Measurements from ENCODE around the gene BANK1.
A peak's percentile ranks its signal among the peaks of the same experiment; 100 is the strongest.

Gene BANK1

DNA sequence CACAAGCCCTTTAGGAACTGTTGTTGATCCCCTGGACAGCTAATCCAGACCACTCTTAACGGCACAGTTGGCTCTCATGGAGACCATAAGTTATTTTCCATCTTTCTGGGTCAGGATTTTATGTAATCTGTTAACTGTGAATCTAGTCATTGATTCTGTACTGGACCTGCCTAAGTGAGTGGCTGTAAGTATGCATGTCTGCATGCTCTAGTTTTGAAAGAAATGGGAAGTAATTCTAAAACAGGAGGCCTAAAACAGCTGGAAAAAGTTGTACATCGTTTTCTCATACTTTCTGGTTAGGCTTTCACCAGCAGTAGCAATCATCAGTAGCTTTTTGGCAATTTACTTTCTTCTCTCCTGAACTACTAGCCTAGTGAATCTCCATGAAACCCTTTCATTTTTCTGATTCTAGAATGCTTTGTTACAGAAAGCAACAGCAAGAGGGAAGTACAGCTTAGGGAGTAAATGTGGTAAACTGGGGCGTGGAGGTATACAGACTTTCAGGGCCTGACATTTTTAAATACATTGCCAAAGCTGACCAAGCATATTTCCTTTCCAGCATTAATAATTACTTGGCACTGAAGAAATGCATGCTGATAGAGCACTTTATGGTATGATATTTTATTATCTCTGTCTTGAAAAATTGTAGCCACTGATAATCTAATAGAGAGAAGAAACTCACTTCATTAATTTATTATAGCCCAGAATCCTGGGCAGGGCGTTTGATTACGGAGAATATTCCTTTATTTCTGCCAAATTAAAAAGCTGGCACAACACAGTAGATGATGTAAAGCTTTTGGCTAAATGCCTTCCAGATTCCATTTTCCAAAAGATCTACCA, 202.7 kb downstream of the BANK1 start:
- Histone ChIP-seq H3K27me3 (ENCODE audit: insufficient read depth, low read length, poor library complexity) (no peaks in the 10 kb centered on the region), H3K4me1 (ENCODE audit: insufficient read depth, low read length) (no peaks in the 10 kb centered on the region), H4K20me1 (ENCODE audit: insufficient read depth, low read length) (no peaks in the 10 kb centered on the region), H2AFZ (ENCODE audit: low read depth, low read length) (0 out of 2 replicates have a peak overlapping the region, but pooled peaks have one; percentile 15), H3K9me3 (ENCODE audit: insufficient read depth, low read length, severe bottlenecking) (no peaks in the 10 kb centered on the region), H3K79me2 (ENCODE audit: insufficient read depth, low read length) (no peaks in the 10 kb centered on the region), H3K4me2 (ENCODE audit: insufficient read depth, low read length) (no peak overlapping the region), H3K9ac (ENCODE audit: low read depth, low read length) (no peak overlapping the region), H3K27ac (ENCODE audit: low read length) (no peak overlapping the region), H3K36me3 (ENCODE audit: insufficient read depth, low read length) (no peaks in the 10 kb centered on the region), H3K4me3 (ENCODE audit: low read depth in 1 of 2, low read length in 2 of 2) (no peak overlapping the region)
- TF ChIP-seq, protein P1, sequence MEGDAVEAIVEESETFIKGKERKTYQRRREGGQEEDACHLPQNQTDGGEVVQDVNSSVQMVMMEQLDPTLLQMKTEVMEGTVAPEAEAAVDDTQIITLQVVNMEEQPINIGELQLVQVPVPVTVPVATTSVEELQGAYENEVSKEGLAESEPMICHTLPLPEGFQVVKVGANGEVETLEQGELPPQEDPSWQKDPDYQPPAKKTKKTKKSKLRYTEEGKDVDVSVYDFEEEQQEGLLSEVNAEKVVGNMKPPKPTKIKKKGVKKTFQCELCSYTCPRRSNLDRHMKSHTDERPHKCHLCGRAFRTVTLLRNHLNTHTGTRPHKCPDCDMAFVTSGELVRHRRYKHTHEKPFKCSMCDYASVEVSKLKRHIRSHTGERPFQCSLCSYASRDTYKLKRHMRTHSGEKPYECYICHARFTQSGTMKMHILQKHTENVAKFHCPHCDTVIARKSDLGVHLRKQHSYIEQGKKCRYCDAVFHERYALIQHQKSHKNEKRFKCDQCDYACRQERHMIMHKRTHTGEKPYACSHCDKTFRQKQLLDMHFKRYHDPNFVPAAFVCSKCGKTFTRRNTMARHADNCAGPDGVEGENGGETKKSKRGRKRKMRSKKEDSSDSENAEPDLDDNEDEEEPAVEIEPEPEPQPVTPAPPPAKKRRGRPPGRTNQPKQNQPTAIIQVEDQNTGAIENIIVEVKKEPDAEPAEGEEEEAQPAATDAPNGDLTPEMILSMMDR (IDR thresholded peaks at IDR 0.05; ENCODE audit: borderline replicate concordance, extremely low read depth, low read length, poor library complexity, severe bottlenecking): no peak
- TF ChIP-seq EZH2 (IDR thresholded peaks at IDR 0.05; ENCODE audit: borderline replicate concordance, low read depth, low read length, severe bottlenecking): no peak
- DNase-seq: no peak
- ATAC-seq (ENCODE audit: insufficient read depth, low read depth): no peak

- Histone ChIP-seq H2AFZ (ENCODE audit: low read depth, low read length) (no peak overlapping the region), H3K9me3 (ENCODE audit: insufficient read depth, low read length, severe bottlenecking) (no peaks in the 10 kb centered on the region), H3K4me2 (ENCODE audit: insufficient read depth, low read length) (no peak overlapping the region), H3K36me3 (ENCODE audit: insufficient read depth, low read length) (no peaks in the 10 kb centered on the region), H4K20me1 (ENCODE audit: insufficient read depth, low read length) (no peaks in the 10 kb centered on the region), H3K27ac (ENCODE audit: low read length) (no peak overlapping the region), H3K27me3 (ENCODE audit: insufficient read depth, low read length, poor library complexity) (no peaks in the 10 kb centered on the region), H3K79me2 (ENCODE audit: insufficient read depth, low read length) (no peaks in the 10 kb centered on the region), H3K4me1 (ENCODE audit: insufficient read depth, low read length) (no peaks in the 10 kb centered on the region), H3K4me3 (ENCODE audit: low read depth in 1 of 2, low read length in 2 of 2) (no peak overlapping the region), H3K9ac (ENCODE audit: low read depth, low read length) (no peak overlapping the region)
- TF ChIP-seq, protein P1 (IDR thresholded peaks at IDR 0.05; ENCODE audit: borderline replicate concordance, extremely low read depth, low read length, poor library complexity, severe bottlenecking): no peak
- TF ChIP-seq EZH2 (IDR thresholded peaks at IDR 0.05; ENCODE audit: borderline replicate concordance, low read depth, low read length, severe bottlenecking): no peak
- DNase-seq (no peak), ATAC-seq (ENCODE audit: insufficient read depth, low read depth) (no peak)
Observed at GRCh38 chr4:101993842-101994775, 203.6 kb downstream of the BANK1 start.

DNA sequence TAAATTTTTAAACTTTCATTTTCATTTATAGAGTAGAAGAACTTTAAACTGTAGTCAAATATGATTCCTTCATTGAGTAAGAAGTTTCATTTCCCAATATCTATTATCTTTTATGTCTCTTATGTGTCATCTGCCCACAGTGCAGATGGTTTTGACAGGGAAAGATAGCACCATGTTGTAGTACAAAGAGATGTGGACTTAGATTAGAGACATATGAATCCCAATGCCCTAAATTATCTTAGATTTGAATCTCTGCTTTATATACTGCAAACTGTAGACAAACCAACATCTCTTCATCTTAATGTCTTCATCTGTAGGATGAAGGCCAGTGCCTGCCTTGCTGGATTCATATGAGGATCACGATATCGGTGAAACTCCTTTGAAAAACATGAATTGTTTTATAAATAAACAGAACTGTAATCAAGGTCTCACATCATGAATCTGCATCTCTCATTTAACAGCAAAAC, 217.5 kb downstream of the BANK1 start:
- Histone ChIP-seq H3K4me1 (ENCODE audit: insufficient read depth, low read length) (peaks cover 7% of the 10 kb centered on the region; the same call in 1 of the 2 replicates), H2AFZ (ENCODE audit: low read depth, low read length) (no peak overlapping the region), H3K4me3 (ENCODE audit: low read depth in 1 of 2, low read length in 2 of 2) (no peak overlapping the region), H3K36me3 (ENCODE audit: insufficient read depth, low read length) (no peaks in the 10 kb centered on the region), H3K4me2 (ENCODE audit: insufficient read depth, low read length) (no peak overlapping the region), H3K9me3 (ENCODE audit: insufficient read depth, low read length, severe bottlenecking) (no peaks in the 10 kb centered on the region), H3K27ac (ENCODE audit: low read length) (no peak overlapping the region), H4K20me1 (ENCODE audit: insufficient read depth, low read length) (no peaks in the 10 kb centered on the region), H3K79me2 (ENCODE audit: insufficient read depth, low read length) (no peaks in the 10 kb centered on the region), H3K9ac (ENCODE audit: low read depth, low read length) (no peak overlapping the region), H3K27me3 (ENCODE audit: insufficient read depth, low read length, poor library complexity) (no peaks in the 10 kb centered on the region)
- peak; percentile 75 for ATAC-seq (ENCODE audit: insufficient read depth, low read depth)
- TF ChIP-seq EZH2 (IDR thresholded peaks at IDR 0.05; ENCODE audit: borderline replicate concordance, low read depth, low read length, severe bottlenecking): no peak
- TF ChIP-seq, protein P1 (IDR thresholded peaks at IDR 0.05; ENCODE audit: borderline replicate concordance, extremely low read depth, low read length, poor library complexity, severe bottlenecking): no peak
- DNase-seq: no peak
